Measurements from ENCODE around the gene DLGAP4.
A peak's percentile ranks its signal among the peaks of the same experiment; 100 is the strongest.

Gene DLGAP4

GRCh38 chr20:36275441-36276189 lies 30.5 kb upstream of the DLGAP4 start:
- DNase-seq, result no peak

DNA sequence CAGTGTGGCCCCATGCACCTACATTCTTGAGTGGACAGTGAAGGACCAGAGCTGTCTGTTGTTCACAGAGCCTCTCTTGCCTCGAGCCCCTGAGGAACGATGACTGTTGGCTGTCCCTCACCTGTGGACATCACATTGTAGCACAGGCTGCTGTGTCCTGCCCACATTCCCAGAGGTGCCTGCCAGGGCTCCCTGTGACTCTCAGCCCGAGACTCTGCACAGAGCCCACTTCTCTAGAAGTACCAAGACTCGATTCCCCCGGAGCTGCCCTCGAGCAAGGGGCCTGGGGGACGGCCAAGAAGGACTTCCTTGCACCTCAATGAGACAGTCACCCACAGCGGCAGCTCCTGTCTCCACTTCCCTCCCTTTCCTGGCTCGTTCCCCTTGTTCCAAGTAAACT lies 28.6 kb upstream of the DLGAP4 start:
- no peak for DNase-seq

- no peak for DNase-seq
These were observed 26.8 kb upstream of the DLGAP4 start for GRCh38 chr20:36279362-36279761.

- DNase-seq, result no peak
These were observed 26.4 kb upstream of the DLGAP4 start for GRCh38 chr20:36279776-36280175.

- no peak for DNase-seq
These were observed 24.3 kb upstream of the DLGAP4 start for GRCh38 chr20:36281785-36282380.

DNA sequence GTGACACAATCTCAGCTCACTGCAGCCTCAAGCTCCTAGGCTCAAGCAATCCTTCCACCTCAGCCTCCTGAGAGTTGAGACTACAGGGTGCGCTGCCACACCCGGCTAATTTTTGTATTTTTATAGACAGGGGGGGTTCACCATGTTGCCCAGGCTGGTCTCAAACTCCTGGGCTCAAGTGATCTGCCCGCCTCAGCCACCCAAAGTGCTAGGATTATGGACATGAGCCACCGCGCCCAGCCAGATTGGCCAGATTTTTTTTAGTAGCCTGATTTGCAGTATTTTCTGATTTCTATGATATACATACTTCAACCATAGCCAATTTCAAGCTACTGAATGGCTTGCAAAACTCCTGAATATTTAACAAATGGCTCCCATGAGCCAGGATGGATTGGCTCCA lies 21.4 kb upstream of the DLGAP4 start:
- no peak for DNase-seq

DNA sequence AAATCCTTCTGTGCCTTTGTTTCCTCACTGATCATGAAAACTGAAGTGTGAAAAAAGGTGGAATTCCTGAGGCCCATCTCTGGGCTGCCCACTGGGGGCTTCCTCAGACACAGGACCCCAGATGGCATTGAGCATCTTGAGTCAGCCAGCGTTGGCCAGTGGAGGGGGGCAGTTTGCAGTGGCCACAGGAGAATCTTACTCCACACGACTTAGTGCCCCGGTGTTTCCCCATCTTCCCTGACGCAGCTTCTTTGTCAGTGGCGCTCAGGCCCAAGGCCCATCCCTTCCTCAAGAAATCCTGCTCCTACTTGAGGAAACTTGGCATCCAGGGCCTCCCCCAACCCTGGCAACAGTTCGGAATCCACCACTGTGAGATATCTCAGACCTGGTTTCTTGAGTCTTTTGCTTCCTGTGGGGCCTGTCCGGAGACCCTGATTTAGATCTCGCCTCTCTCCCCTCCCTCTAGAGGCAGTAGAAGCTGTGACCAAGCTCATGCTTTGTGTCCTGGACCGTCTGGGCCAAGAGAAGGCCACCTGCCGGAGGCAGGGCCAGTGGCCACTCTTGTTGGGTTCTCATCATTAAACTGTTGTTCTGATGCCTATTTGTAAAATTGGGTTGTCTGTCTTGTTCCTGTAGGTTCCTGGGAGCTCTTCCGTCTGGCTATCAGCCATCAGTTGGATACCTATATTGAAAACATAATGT lies 20.2 kb upstream of the DLGAP4 start:
- DNase-seq, result no peak

- DNase-seq, result no peak
These were observed 8.5 kb upstream of the DLGAP4 start for GRCh38 chr20:36297656-36298055.

DNA sequence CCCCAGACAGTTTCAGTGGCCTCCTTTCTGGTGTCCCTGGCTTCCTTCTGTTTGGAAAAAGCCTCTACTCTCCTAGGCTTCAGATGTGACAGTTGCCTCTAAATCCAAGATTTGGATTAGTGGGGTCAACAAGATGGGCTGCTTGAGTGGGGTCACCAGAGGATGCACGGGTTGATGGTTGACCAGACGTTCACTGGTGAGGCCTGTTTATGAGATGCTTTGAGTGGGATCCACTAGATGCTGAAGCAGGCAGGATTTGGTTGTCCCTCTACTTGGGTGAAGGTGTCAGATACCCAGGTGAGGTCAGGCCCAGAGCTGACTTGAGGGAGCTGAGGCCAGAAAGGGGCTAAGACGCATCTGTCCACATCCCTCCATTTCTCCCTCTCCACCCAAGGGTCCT lies 8.1 kb upstream of the DLGAP4 start:
- no peak for DNase-seq

GRCh38 chr20:36298795-36299339 lies 7.3 kb upstream of the DLGAP4 start:
- no peak for DNase-seq

GRCh38 chr20:36299459-36299858 lies 6.7 kb upstream of the DLGAP4 start:
- no peak for DNase-seq

GRCh38 chr20:36301359-36302119 lies 4.6 kb upstream of the DLGAP4 start:
- DNase-seq, result no peak

DNA sequence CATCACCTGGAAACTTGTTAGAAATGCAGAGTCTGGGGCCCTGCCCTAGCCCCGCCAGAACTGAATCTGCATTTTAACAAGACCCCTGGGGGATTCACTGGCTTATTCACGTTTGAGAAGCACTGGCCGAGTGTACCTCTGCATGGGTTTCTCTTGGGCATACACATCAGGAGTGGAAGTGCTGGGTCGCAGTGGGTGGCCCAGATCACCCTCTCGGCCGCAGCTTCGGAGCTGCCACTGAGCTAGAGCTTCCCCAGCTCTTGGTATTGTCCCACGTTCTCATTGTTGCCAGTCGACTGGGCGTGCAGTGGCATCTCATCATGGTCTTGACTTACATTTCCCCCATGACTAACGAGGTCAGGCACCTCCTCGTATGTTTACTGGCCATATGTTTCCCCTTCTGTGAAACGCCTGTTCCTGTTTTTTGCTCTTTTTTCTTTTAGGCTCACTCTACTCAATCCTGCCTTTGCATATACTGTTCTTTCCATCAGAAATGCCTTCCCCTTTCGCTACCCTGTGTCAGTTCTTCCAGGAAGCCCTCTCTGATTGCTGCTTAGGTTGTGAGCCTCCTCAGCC lies 3.0 kb upstream of the DLGAP4 start:
- DNase-seq, result peak; percentile 51

DNA sequence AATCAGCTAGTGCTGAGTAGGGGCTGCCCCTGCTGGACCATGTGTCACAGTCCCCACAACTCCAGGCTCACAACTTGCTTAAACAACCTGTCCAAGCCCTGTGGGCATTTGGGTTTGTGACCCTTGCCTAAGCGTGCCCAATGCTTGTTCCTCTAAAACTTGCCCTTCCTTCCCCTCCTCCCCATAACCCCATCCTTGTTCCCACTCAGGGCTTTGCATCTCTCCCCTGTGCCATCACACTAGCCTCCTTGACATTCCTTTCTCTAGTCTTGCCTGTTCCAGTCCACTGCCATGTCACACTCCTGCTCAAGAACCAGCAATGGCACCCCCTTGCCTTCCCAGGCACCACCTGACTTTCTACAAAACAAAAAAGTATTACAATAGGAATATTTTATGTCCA lies 2.3 kb upstream of the DLGAP4 start:
- no peak for DNase-seq

GRCh38 chr20:36304786-36305495 lies 1.2 kb upstream of the DLGAP4 start:
- DNase-seq, result no peak

DNA sequence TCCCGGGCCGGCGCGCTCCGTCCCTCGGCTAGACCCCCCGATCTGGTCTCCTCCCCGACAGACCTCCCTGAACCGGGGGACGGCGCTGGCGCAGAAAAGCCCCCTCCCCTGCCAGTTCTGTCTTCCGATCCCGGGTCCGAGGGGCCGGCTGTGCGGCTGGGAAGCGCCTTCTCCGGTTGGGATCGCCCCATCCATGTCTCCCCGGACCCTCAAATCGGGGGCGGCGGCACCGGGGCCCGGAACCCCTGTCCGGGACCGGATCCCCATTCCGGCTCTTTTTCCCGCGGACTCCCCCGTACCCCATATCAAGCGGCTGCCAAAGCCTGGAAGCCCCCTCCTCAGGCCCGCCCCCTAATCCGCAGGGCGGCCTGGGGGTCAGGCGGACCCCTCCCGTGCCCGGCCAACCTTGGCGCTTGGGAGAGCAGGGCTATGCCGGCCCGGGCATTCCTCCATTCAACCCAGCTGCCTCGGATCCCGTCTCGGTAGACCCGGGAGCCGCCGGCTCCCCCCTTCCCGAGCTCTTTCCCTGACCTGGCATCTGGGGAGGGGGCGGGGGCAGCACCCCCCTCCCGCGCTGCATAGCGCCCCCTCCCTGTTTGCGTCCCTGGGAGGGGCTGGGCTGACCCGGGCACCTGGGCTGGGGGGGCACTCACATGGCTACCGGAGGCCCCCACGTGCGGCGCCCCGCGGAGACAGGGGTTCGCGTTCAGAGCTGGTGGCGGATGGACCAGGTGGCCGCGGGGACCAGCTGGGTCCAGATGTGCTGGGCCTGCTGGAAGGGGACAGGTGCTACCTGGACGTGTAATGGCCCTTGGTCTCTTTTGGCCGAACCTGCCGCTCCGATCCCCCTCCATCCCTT lies 643 bp downstream of the DLGAP4 start:
- no peak for DNase-seq

DNA sequence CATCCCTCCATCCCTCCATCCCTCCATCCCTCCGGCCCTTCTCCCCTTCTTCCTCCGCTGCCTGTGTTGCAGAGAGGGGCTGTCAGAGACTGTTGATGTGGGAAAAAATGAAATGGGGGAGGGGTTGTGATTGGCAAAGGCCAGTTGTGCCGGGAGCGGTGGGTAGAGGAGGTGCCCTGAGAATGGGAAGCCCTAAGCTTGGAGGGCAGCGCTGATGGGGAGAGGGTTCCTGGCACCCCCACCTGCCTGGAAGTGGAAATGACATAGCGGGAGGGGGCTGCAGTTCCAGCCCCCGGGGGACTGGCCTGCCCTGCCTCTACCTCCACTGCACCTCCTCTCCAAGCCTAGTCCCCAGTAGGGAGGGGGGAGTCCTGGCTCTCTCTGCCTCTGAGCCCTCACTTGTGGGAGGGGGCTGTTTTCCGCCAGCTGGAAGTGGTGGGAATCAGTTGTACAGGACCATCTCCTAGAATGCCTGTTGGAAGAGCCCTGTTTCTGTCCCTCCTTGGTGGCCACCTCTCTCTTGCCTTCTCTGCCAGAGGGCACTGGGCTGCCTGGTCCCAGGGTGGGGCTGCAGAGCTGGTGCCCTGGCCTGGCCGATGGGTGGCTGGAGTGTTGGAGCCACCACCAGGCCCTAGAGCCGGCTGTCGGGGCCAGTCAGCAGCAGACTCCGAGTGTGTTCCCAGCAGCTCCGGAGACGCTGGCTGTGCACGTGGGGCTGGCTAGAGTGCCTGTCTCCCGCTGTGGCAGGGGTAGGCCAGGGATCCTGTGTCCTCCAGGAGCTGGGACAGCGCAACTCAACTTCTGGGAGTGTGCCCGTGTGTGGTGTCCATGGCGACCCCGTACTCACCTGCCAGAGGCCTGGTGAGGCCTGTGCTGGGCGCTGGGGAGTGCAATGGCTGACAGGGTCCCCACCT lies 1.5 kb downstream of the DLGAP4 start:
- no peak for DNase-seq

DNA sequence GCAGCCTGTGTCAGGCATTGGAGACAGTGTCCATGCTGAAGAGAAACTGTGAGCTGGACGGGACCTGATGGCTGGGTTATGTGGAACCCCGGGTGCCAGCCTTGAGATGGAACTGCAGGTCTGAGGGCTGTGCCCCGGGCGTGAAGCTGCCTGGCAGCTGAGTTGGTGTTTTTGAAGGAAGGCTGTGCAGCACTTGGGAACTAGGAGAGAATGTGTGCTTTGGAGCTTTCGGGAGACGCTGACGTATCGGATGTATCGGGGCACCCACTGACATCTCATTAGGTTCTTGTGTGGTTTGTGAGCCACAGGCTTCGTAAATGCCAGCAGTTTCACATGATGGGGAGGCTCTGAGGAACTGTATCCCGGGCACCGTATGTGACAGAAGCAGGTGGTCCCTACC lies 2.2 kb downstream of the DLGAP4 start:
- DNase-seq, result no peak

DNA sequence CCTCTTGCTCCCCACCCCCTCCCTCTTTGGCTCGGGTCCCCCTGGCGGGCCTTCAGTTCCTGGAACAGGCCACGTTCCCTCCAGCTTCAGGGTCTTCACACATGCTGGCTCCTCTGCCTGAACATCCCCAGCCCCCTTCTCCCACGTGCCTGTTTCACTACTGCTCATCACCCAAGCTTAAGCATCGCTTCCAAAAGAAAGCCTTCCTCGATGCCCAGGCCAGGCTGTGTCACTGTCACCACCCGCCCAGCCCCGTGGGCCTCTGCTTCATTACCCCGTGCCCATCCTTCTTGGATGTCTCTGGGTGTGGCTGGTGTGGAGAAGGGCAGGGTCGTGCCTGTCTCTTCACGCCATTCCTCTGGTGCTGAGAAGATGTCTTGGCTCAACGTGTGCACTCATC lies 2.8 kb downstream of the DLGAP4 start:
- DNase-seq, result no peak

DNA sequence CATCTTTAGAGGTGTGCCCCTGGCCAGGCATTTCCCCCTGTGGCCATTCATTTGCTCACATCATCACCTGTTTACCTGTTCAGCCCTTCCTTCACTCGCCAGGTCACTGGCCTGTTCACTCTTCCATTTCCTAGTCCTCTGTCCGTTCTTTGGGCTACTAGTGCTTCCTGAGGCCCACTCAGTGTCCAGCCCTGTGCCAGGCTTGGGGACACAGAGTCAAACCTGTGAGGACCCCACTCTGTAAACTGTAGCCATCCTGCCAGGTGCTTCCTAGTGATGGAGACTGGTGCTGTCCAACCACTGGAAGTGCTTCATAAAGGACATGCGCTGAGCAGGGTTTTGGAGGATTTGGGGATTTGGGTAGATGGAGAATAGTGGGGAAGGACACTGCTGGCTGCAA lies 3.5 kb downstream of the DLGAP4 start:
- DNase-seq, result no peak
